NT2/D1 (cell line): ENCODE measurements around the gene ENOX1.

ENCODE experiments used
- SUZ12 ChIP-seq: IDR thresholded peaks from 2 replicates; pipeline ENCODE4 v1.6.1; 2011; ENCODE audit not compliant: insufficient read length, insufficient read depth; ENCODE audit errors: extremely low read depth
- ZNF274 ChIP-seq: IDR thresholded peaks from 2 replicates; pipeline ENCODE4 v1.6.1; 2011; ENCODE audit warnings: mild to moderate bottlenecking, low read depth, low read length

GRCh38 chr13:43652760-43653159 lies 134.0 kb downstream of the ENOX1 start:
- TF ChIP-seq ZNF274, result no peak
- TF ChIP-seq SUZ12, result no peak
